Ovary (tissue), 3 donors: ENCODE measurements around the gene FAM110D.

Experiments
- EP300 ChIP-seq: sonication (generic); formaldehyde crosslinking; IDR thresholded peaks from one replicate; pipeline ENCODE4 v1.6.1; 2017; ENCODE audit warnings: antibody characterized with exemption
- POLR2A ChIP-seq: fragments of 450-650 bp; IDR thresholded peaks from one replicate; pipeline ENCODE4 v1.6.1; 2017; ENCODE audit warnings: antibody characterized with exemption, mild to moderate bottlenecking, moderate library complexity
- TF ChIP-seq, protein P1 (sequence below), 3 donors: fragments of 450-650 bp in 2 of 3; fragments of 200-600 bp in 1 of 3; IDR thresholded peaks; one replicate each; pipeline versions ENCODE4 v1.5.1 to v1.8.0; 2016 to 2022; ENCODE audit warnings: antibody characterized with exemption in 3 of 3, mild to moderate bottlenecking in 1 of 3
- donor health status: DM: no; HTN: no; CAD: no.

DNA sequence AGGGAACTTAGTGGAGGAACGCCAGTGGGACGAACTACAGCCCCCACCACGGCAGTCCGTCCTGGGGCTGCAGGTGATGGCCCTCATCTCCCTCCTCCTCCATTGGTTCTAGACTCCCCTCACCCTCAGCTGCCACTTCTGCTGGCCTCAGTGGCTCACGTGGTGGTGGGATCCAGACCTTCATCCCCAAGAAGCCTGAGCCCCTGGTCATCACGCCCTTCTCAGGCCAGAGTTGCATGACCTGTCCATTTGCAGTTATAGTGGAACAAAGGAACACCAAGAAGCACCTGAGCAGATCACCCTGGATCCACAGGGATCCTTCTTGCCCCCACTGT is 13.0 kb upstream of the FAM110D start:
- TF ChIP-seq, protein P1, sequence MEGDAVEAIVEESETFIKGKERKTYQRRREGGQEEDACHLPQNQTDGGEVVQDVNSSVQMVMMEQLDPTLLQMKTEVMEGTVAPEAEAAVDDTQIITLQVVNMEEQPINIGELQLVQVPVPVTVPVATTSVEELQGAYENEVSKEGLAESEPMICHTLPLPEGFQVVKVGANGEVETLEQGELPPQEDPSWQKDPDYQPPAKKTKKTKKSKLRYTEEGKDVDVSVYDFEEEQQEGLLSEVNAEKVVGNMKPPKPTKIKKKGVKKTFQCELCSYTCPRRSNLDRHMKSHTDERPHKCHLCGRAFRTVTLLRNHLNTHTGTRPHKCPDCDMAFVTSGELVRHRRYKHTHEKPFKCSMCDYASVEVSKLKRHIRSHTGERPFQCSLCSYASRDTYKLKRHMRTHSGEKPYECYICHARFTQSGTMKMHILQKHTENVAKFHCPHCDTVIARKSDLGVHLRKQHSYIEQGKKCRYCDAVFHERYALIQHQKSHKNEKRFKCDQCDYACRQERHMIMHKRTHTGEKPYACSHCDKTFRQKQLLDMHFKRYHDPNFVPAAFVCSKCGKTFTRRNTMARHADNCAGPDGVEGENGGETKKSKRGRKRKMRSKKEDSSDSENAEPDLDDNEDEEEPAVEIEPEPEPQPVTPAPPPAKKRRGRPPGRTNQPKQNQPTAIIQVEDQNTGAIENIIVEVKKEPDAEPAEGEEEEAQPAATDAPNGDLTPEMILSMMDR (IDR thresholded peaks at IDR 0.05) = no peak
- no peak for TF ChIP-seq POLR2A
- TF ChIP-seq EP300 = no peak
